Fibroblast of the aortic adventitia (primary cell): ENCODE results near the gene CLEC2A. TPM values are rescaled to one million over a fixed set of nuclear protein-coding genes. Genes with fewer than 3 reads are reported as not detected.

Experiments used
- DNase-seq: peaks from one replicate; pipeline ENCODE4 v3.0.0-alpha.2; 2010; ENCODE audit warnings: low read depth
- H3K4me3 ChIP-seq: 2 replicates; pipeline ENCODE4 v1.5.1; 2011; ENCODE audit warnings: low read depth, mild to moderate bottlenecking, control low read depth, low read length, moderate library complexity
- total RNA-seq: library from RNA; depleted of rRNA; stranded (reverse); fragments of >200 nt; gene quantifications from 2 replicates; pipeline ENCODE4 v1.2.3, GENCODE V29; 2012; ENCODE audit warnings: low replicate concordance
- TF ChIP-seq, protein P1 (sequence below): IDR thresholded peaks from 2 replicates; pipeline ENCODE4 v1.5.1; 2011; ENCODE audit warnings: mild to moderate bottlenecking, low read length, control low read depth, inconsistent platforms; ENCODE audit not compliant: insufficient read depth

Gene CLEC2A
- total RNA-seq, 1 donor, result not detected

GRCh38 chr12:9920451-9920850 is 11.7 kb downstream of the CLEC2A start:
- TF ChIP-seq, protein P1, sequence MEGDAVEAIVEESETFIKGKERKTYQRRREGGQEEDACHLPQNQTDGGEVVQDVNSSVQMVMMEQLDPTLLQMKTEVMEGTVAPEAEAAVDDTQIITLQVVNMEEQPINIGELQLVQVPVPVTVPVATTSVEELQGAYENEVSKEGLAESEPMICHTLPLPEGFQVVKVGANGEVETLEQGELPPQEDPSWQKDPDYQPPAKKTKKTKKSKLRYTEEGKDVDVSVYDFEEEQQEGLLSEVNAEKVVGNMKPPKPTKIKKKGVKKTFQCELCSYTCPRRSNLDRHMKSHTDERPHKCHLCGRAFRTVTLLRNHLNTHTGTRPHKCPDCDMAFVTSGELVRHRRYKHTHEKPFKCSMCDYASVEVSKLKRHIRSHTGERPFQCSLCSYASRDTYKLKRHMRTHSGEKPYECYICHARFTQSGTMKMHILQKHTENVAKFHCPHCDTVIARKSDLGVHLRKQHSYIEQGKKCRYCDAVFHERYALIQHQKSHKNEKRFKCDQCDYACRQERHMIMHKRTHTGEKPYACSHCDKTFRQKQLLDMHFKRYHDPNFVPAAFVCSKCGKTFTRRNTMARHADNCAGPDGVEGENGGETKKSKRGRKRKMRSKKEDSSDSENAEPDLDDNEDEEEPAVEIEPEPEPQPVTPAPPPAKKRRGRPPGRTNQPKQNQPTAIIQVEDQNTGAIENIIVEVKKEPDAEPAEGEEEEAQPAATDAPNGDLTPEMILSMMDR, result no peak
- DNase-seq, result no peak
- H3K4me3 ChIP-seq, result no peak overlapping the region

DNA sequence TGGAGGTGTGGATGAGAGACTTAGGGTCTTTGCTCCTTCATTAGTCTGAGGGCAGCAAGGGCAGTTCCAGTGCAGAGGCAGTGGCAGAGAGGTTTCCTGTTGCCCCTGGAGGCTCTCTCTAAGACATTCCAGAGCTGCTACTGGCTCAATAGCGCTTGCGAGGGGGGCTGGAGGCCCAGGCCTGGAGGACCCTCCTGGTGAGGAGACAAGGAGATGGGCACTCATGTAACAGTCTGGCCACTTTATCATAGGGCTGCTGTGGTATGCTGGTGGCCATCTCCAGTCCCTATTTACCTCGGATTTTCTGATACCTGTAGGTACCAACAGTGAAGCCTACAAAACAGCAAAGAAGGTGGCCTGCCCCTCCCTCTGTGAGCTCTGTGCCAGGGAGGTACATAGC is 12.7 kb downstream of the CLEC2A start:
- no peak overlapping the region for H3K4me3 ChIP-seq
- TF ChIP-seq, protein P1, result no peak
- DNase-seq, result no peak

DNA sequence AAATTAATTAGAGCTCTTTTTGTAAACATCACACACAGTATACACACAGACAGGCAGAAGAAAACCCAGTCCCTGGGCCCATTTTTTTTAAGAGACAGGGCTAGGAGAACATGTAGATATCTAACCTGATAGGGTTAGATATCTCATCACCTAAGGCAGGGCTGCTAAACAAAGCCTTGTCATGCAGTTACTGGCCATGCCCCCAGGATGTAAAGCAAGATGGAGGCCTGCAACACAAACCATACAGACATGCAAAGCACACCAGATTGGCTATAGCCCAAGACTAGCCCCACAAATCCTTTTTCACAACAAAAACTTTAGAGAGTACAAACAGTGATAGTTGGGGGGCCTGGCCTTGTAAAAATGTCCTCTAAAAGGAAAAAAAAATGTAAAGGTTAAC is 20.5 kb downstream of the CLEC2A start:
- no peak for DNase-seq
- H3K4me3 ChIP-seq, result no peak overlapping the region
- TF ChIP-seq, protein P1, result no peak

GRCh38 chr12:9910716-9911421 is 21.3 kb downstream of the CLEC2A start:
- no peak overlapping the region for H3K4me3 ChIP-seq
- TF ChIP-seq, protein P1, result no peak
- no peak for DNase-seq

DNA sequence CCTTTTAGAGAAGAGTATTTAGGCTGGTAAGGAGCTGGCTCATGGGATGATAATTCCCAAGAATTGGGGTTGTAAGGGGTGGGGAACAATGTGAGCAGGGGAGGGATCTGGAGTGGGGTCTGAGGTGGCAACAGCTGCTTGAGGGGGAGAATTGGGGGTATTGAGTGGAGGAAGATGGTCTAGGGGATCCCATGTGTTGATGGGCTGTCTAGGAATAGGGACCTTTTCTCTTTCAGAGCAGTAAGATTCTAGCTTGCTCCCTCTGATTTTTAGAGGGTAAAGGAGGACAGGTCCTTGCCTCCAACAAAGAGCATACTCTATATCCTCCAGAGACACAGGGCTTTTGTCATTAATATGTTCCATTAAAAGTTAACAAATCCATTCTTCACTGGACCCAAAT is 22.4 kb downstream of the CLEC2A start:
- TF ChIP-seq, protein P1, result no peak
- DNase-seq, result no peak
- no peak overlapping the region for H3K4me3 ChIP-seq

- no peak overlapping the region for H3K4me3 ChIP-seq
- no peak for DNase-seq
- TF ChIP-seq, protein P1, result no peak
These were observed 23.8 kb downstream of the CLEC2A start for GRCh38 chr12:9908350-9908749.

- H3K4me3 ChIP-seq, result no peak overlapping the region
- TF ChIP-seq, protein P1, result no peak
These were observed 24.4 kb downstream of the CLEC2A start for GRCh38 chr12:9907769-9908168.

More at GRCh38 chr12:9907769-9908168, 24.4 kb downstream of the CLEC2A start:
- no peak for DNase-seq
